Measurements from ENCODE around the gene ASB18.

ASB18 gene

DNA sequence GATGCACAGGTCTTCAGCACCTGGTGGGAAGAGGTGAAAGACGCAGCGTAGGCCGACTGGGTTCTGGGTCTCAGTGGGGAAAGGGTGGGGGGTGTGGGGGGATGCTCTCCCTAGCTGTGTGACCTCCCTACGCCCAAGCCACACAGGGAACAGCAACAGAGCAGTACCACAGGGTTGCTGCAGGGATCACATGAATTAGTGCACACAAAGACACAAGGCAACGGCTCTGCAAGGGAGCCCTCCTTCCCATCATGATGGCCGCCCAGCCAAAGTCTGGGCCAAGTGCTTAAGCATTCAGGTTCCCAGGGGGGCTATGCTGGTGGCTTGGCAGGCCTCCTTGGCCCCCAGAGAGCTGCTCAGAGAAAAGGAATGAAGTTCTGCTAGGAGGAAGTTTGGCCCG, 67.8 kb downstream of the ASB18 start:
- TF ChIP-seq, protein P1, sequence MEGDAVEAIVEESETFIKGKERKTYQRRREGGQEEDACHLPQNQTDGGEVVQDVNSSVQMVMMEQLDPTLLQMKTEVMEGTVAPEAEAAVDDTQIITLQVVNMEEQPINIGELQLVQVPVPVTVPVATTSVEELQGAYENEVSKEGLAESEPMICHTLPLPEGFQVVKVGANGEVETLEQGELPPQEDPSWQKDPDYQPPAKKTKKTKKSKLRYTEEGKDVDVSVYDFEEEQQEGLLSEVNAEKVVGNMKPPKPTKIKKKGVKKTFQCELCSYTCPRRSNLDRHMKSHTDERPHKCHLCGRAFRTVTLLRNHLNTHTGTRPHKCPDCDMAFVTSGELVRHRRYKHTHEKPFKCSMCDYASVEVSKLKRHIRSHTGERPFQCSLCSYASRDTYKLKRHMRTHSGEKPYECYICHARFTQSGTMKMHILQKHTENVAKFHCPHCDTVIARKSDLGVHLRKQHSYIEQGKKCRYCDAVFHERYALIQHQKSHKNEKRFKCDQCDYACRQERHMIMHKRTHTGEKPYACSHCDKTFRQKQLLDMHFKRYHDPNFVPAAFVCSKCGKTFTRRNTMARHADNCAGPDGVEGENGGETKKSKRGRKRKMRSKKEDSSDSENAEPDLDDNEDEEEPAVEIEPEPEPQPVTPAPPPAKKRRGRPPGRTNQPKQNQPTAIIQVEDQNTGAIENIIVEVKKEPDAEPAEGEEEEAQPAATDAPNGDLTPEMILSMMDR (IDR thresholded peaks at IDR 0.05; ENCODE audit: low read depth, low read length, missing control alignments), result no peak
- in situ Hi-C loops (cut with HindIII; ENCODE audit: low sequenced_read_pairs), result loop anchor here (25.0 kb wide), 1 partner anchor 409 kb away; no protein-coding TSS in a partner anchor
- no peak overlapping the region for H3K4me3 ChIP-seq (ENCODE audit: low read depth, low read length)
- DNase-seq (ENCODE audit: low read depth), result no peak

DNA sequence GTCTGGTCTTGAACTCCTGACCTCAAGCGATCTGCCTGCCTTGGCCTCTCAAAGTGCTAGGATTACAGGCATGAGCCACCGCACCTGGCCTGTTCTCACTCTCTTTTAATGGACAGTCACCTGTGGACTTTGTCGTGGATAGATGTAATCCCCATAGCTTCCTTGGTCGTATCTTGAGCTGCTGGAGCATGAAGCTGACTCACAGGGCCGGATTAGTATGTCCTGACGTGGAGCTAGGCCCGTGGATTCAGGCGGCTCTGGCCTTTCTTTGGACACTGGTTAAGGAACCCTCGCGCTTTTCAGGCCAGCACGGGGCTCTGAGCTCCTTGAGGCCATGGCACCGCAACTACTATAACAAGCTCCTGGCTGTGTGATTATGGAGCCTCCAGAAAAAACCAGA, 68.5 kb downstream of the ASB18 start:
- TF ChIP-seq, protein P1 (IDR thresholded peaks at IDR 0.05; ENCODE audit: low read depth, low read length, missing control alignments), result no peak
- no peak for DNase-seq (ENCODE audit: low read depth)
- no peak overlapping the region for H3K4me3 ChIP-seq (ENCODE audit: low read depth, low read length)
- in situ Hi-C loops (cut with HindIII; ENCODE audit: low sequenced_read_pairs), result loop anchor here (25.0 kb wide), 1 partner anchor 408 kb away; no protein-coding TSS in a partner anchor

DNA sequence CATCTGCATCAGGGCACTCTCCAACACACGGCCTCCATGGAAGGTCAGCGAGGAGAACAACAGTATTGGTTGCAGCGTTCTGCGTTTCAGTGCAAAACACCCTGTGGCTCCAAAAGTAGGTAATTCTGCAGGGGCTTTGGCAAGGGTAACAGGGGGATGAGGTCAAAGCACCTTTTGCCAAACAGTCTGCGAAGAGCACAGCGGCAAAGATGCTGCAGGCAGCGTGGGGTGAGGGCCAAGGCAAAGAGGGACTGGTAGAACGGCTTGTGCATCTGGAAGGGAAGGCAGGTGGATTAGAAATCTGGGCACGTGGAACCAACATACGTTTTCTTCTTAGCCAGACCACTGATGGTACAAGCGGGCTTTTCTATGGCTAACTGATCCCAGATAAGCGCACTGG, 69.4 kb downstream of the ASB18 start:
- in situ Hi-C loops (cut with HindIII; ENCODE audit: low sequenced_read_pairs), result loop anchor here (25.0 kb wide), 1 partner anchor 407 kb away; no protein-coding TSS in a partner anchor

DNA sequence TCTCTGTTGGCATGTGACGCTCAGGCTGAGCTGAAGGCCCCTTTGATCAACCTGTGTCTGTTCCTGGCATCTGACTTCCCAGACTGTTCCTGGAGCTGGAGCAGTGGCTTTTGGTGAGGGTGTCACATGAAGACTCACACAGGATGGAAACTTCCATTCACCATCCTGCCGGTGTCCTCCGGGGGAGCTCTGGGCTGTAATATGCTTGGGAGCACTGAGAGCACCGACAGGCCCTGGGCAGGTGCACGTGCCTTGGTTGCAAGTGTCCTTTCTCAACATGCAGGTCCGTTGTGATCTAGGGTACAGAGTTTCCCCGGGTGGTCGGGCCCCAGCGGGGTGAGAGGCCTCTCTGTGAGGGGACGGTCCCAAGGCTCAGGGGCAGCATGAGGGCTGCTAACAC, 71.2 kb downstream of the ASB18 start:
- in situ Hi-C loops (cut with HindIII; ENCODE audit: low sequenced_read_pairs), result loop anchor here (25.0 kb wide), 1 partner anchor 406 kb away; no protein-coding TSS in a partner anchor
- no peak overlapping the region for H3K4me3 ChIP-seq (ENCODE audit: low read depth, low read length)
- TF ChIP-seq, protein P1 (IDR thresholded peaks at IDR 0.05; ENCODE audit: low read depth, low read length, missing control alignments), result no peak
- DNase-seq (ENCODE audit: low read depth), result no peak

More for the DNA sequence above, 69.4 kb downstream of the ASB18 start:
- TF ChIP-seq, protein P1 (IDR thresholded peaks at IDR 0.05; ENCODE audit: low read depth, low read length, missing control alignments), result no peak
- no peak overlapping the region for H3K4me3 ChIP-seq (ENCODE audit: low read depth, low read length)
- no peak for DNase-seq (ENCODE audit: low read depth)

DNA sequence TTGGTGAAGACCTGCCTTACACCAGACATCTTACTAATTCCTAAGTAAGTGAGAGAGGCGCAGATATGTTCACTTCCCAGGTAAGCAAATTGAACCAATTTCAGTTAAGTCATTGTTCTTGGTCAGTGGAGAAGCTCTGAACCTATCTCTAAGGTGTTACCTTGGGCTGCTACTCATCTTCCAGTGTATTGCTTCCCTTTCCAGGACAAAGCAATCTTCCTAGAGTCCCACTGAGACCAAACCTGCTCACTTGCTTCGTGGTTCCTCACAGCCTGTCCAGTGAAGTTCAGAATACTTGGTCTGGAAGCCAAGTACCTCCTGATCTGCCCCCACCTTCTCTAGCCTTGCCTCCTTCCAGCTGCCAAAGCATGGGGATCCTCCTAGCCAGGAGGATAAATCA, 73.5 kb downstream of the ASB18 start:
- TF ChIP-seq, protein P1 (IDR thresholded peaks at IDR 0.05; ENCODE audit: low read depth, low read length, missing control alignments), result no peak
- no peak overlapping the region for H3K4me3 ChIP-seq (ENCODE audit: low read depth, low read length)
- no peak for DNase-seq (ENCODE audit: low read depth)
- in situ Hi-C loops (cut with HindIII; ENCODE audit: low sequenced_read_pairs), result loop anchor here (25.0 kb wide), 1 partner anchor 403 kb away; no protein-coding TSS in a partner anchor

DNA sequence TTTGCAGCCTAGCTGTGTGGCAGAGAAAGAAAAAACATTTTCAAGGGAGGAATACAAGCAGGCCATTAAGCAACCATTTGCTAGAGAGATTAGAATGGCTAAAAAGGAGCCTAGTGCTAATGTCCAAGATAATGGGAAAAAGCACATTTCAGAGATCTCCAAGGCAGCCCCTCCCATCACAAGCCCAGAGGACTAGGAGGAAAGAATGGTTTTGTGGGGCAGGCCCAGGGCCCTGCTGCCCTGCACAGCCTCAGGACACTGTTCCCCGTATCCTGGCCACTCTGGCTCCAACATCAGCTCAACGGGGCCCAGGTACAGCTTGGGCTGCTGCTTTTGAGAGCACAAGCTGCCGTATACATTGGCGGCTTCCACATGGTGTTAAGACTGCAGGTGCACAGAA, 79.5 kb downstream of the ASB18 start:
- H3K4me3 ChIP-seq (ENCODE audit: low read depth, low read length), result no peak overlapping the region
- TF ChIP-seq, protein P1 (IDR thresholded peaks at IDR 0.05; ENCODE audit: low read depth, low read length, missing control alignments), result no peak
- no peak for DNase-seq (ENCODE audit: low read depth)
- in situ Hi-C loops (cut with HindIII; ENCODE audit: low sequenced_read_pairs), result loop anchor here (25.0 kb wide), 1 partner anchor 397 kb away; no protein-coding TSS in a partner anchor
